B cell (primary cell): ENCODE results near the gene GABRD. TPM values are rescaled to one million over a fixed set of nuclear protein-coding genes. Genes with fewer than 3 reads are reported as not detected.

Experiments used
- ATAC-seq: fragments of 200-7000 bp; cut with Tn5 transposase; one replicate; pipeline ENCODE4 v1.10.0; 2021; ENCODE audit warnings: low read depth, mild to moderate bottlenecking, moderate number of reproducible peaks, moderate library complexity
- CTCF ChIA-PET: fragments of 350-600 bp; sonication (Branson Sonifier 250); formaldehyde crosslinking; loops from one replicate; lab custom pipeline; 2021; ENCODE audit warnings: antibody characterized with exemption, inconsistent platforms; lab: Charles Lee
- POLR2A ChIA-PET: fragments of 350-600 bp; sonication (Branson Sonifier 250); formaldehyde crosslinking; loops from one replicate; lab custom pipeline; 2021; ENCODE audit warnings: antibody characterized with exemption; lab: Charles Lee
- DNase-seq: peaks from one replicate; pipeline ENCODE4 v3.0.0; 2013
- H2AFZ ChIP-seq: 2 replicates; pipeline ENCODE4 v1.6.1; 2012; ENCODE audit warnings: mild to moderate bottlenecking, low read depth, low read length; ENCODE audit not compliant: insufficient read depth, poor library complexity, severe bottlenecking
- H3K27ac ChIP-seq, 2 donors: 1 replicate in 1 of 2; 2 replicates in 1 of 2; pipeline ENCODE4 v1.5.1; 2012 to 2013; ENCODE audit warnings: low read length in 2 of 2, mild to moderate bottlenecking in 2 of 2, moderate library complexity in 1 of 2
- H3K27me3 ChIP-seq, 4 experiments: fragments of 200-600 bp in 1 of 4; sonication (generic) in 1 of 4; replicated peaks in 1 of 4; 1 replicate in 2 of 4; 2 replicates in 2 of 4; pipeline versions ENCODE4 v1.6.1 to v1.7.0; 2013 to 2016; ENCODE audit warnings: low read length in 3 of 4, mild to moderate bottlenecking in 2 of 4, mixed read lengths in 1 of 4, moderate library complexity in 1 of 4; ENCODE audit not compliant: insufficient read depth in 4 of 4, control insufficient read depth in 3 of 4; ENCODE audit errors: control extremely low read depth in 1 of 4
- H3K36me3 ChIP-seq, 2 experiments: replicated peaks in 1 of 2; 1 replicate in 1 of 2; 2 replicates in 1 of 2; pipeline versions ENCODE4 v1.6.1 to v1.7.1; 2013; ENCODE audit warnings: low read length in 1 of 2; ENCODE audit not compliant: insufficient read depth in 2 of 2, control insufficient read depth in 1 of 2; ENCODE audit errors: control extremely low read depth in 1 of 2, extremely low read depth in 1 of 2
- H3K4me1 ChIP-seq, 2 donors: fragments of 200-600 bp in 1 of 2; sonication (generic) in 1 of 2; 1 replicate in 1 of 2; 2 replicates in 1 of 2; pipeline versions ENCODE4 v1.5.1 to v1.6.1; 2013 to 2017; ENCODE audit warnings: low read length in 2 of 2; ENCODE audit not compliant: control insufficient read depth in 2 of 2, insufficient read depth in 2 of 2
- H3K4me2 ChIP-seq: replicated peaks from 2 replicates; pipeline ENCODE3; 2012; ENCODE audit warnings: mild to moderate bottlenecking, low read depth, low read length; ENCODE audit not compliant: poor library complexity, severe bottlenecking
- H3K4me3 ChIP-seq, 5 experiments: fragments of 200-600 bp in 1 of 5; sonication (generic) in 1 of 5; 1 replicate in 3 of 5; 2 replicates in 2 of 5; pipeline versions ENCODE4 v1.5.1 to v1.7.0; 2011 to 2016; ENCODE audit warnings: low read length in 4 of 5, mild to moderate bottlenecking in 4 of 5, low read depth in 2 of 5, control low read depth in 1 of 5, moderate library complexity in 1 of 5; ENCODE audit not compliant: insufficient read depth in 1 of 5; ENCODE audit errors: control extremely low read depth in 1 of 5, extremely low read depth in 1 of 5
- H3K79me2 ChIP-seq: fragments of 200-600 bp; sonication (generic); one replicate; pipeline ENCODE4 v1.6.0; 2016; ENCODE audit warnings: low read length; ENCODE audit not compliant: control insufficient read depth, insufficient read depth
- H3K9ac ChIP-seq: fragments of 200-600 bp; sonication (generic); 2 replicates; pipeline ENCODE4 v1.6.1; 2017; ENCODE audit warnings: mild to moderate bottlenecking, low read length, moderate library complexity
- H3K9me3 ChIP-seq, 3 donors: one replicate each; pipeline versions ENCODE4 v1.6.1 to v1.7.1; 2013; ENCODE audit warnings: low read length in 2 of 3; ENCODE audit not compliant: control insufficient read depth in 2 of 3, insufficient read depth in 1 of 3; ENCODE audit errors: control extremely low read depth in 1 of 3
- H4K20me1 ChIP-seq: 2 replicates; pipeline ENCODE4 v1.6.0; 2012; ENCODE audit warnings: mild to moderate bottlenecking, low read length; ENCODE audit not compliant: insufficient read depth, control insufficient read depth, poor library complexity, severe bottlenecking
- H3K27ac Mint-ChIP-seq: one replicate; pipeline ENCODE4 v1.8.0; 2021; ENCODE audit warnings: mixed read lengths
- H3K27me3 Mint-ChIP-seq: one replicate; pipeline ENCODE4 v1.8.0; 2021; ENCODE audit warnings: mixed read lengths
- H3K4me1 Mint-ChIP-seq: one replicate; pipeline ENCODE4 v1.8.0; 2021; ENCODE audit warnings: mixed read lengths
- H3K4me3 Mint-ChIP-seq: one replicate; pipeline ENCODE4 v1.8.0; 2021; ENCODE audit warnings: mixed read lengths
- H3K9me3 Mint-ChIP-seq: one replicate; pipeline ENCODE4 v1.8.0; 2022; ENCODE audit warnings: mixed read lengths; ENCODE audit not compliant: insufficient read depth
- CTCF ChIP-seq: fragments of 200-600 bp; IDR thresholded peaks from one replicate; pipeline ENCODE4 v1.8.0; 2022; ENCODE audit warnings: antibody characterized with exemption, mild to moderate bottlenecking
- EZH2 ChIP-seq: IDR thresholded peaks from 2 replicates; pipeline ENCODE4 v1.6.1; 2012; ENCODE audit warnings: borderline replicate concordance, low read depth, mild to moderate bottlenecking, moderate library complexity, low read length; ENCODE audit not compliant: insufficient read depth, poor library complexity, severe bottlenecking
- WGBS: methylation state at CpG from one replicate; pipeline ENCODE4 v1.1.5; 2013; ENCODE audit warnings: missing lambda C conversion rate; ENCODE audit not compliant: insufficient coverage; 5-methylcytosine and 5-hydroxymethylcytosine counted together
- intact Hi-C: fragments of 100-400 bp; cut with micrococcal nuclease; formaldehyde crosslinking; loops from one replicate; pipeline ENCODE4 v1.10.0; 2022
- polyA plus RNA-seq: library from polyadenylated mRNA; depleted of rRNA; stranded (reverse); fragments of >200 nt; gene quantifications from 2 replicates; pipeline ENCODE4 v1.2.3, GENCODE V29; 2012
- total RNA-seq, 2 donors: library from RNA; stranded (reverse); fragments of 120-200 nt in 1 of 2; gene quantifications; 1 replicate in 1 of 2; 2 replicates in 1 of 2; pipeline versions ENCODE4 v1.2.3 to v1.2.4, GENCODE V29; 2013 to 2022

The GABRD gene
- total and polyA plus RNA-seq, 2 donors (not counting 1 experiment from before 2014, with no cell fraction given) = not detected

- no peaks in the 10 kb centered on the region for H3K4me1 Mint-ChIP-seq
- no peaks in the 10 kb centered on the region for H3K36me3 ChIP-seq
- ATAC-seq = no peak
- intact Hi-C loops = no loop called here
- peaks cover 0 to 24% (median 0%) of the 10 kb centered on the region in 3 donors for H3K9me3 ChIP-seq
- no peak for DNase-seq
- H3K27me3 ChIP-seq = no peaks in the 10 kb centered on the region
- no peaks in the 10 kb centered on the region for H3K9me3 Mint-ChIP-seq
- no peaks in the 10 kb centered on the region for H3K79me2 ChIP-seq
- H3K4me2 ChIP-seq = no peak overlapping the region
- H3K27me3 Mint-ChIP-seq = no peaks in the 10 kb centered on the region
- H3K4me3 Mint-ChIP-seq = no peak overlapping the region
- CTCF ChIA-PET = no interaction called here
- no peak overlapping the region for H3K9ac ChIP-seq
- no peak overlapping the region for H3K4me3 ChIP-seq
- TF ChIP-seq EZH2 (no peak), CTCF (no peak)
- H3K27ac Mint-ChIP-seq = no peak overlapping the region
- 95% methylated on average over 36 of the region's 36 CpGs for WGBS
- H4K20me1 ChIP-seq = no peaks in the 10 kb centered on the region
- POLR2A ChIA-PET = no interaction called here
- no peaks in the 10 kb centered on the region for H3K4me1 ChIP-seq
- H2AFZ ChIP-seq = no peak overlapping the region
- H3K27ac ChIP-seq = no peak overlapping the region
Measured at GRCh38 chr1:1982379-1983232, 36.5 kb upstream of the GABRD start.

GRCh38 chr1:1984560-1985070, 34.5 kb upstream of the GABRD start:
- Histone ChIP-seq H3K9ac (no peak overlapping the region), H3K36me3 (no peaks in the 10 kb centered on the region), H2AFZ (no peak overlapping the region), H3K4me1 (no peaks in the 10 kb centered on the region), H3K27ac (no peak overlapping the region), H3K79me2 (no peaks in the 10 kb centered on the region), H4K20me1 (no peaks in the 10 kb centered on the region), H3K4me3 (no peak overlapping the region), H3K27me3 (peaks cover 0 to 4% (median 0%) of the 10 kb centered on the region in 4 experiments), H3K9me3 (peaks cover 0 to 14% (median 0%) of the 10 kb centered on the region in 3 donors), H3K4me2 (no peak overlapping the region)
- peaks cover 5% of the 10 kb centered on the region for H3K27me3 Mint-ChIP-seq
- TF ChIP-seq CTCF = no peak
- no peak for TF ChIP-seq EZH2
- H3K27ac Mint-ChIP-seq = no peak overlapping the region
- DNase-seq (no peak), ATAC-seq (no peak)
- H3K4me1 Mint-ChIP-seq = no peaks in the 10 kb centered on the region
- H3K9me3 Mint-ChIP-seq = no peaks in the 10 kb centered on the region
- H3K4me3 Mint-ChIP-seq = no peak overlapping the region
- CTCF ChIA-PET = no interaction called here
- WGBS = 82% methylated on average over 16 of the region's 17 CpGs
- POLR2A ChIA-PET = no interaction called here
- intact Hi-C loops = no loop called here
